ENCODE data around the gene MACROD2.

Gene MACROD2

GRCh38 chr20:16004108-16004854, 2009.0 kb downstream of the MACROD2 start:
- ChIA-PET CTCF (no interaction called here), POLR2A (no interaction called here)
- H3K4me1 ChIP-seq (ENCODE audit: control insufficient read depth, insufficient read depth, low read length), result no peaks in the 10 kb centered on the region
- H3K27ac ChIP-seq (ENCODE audit: extremely low read depth, low read depth, low read length), result no peak overlapping the region
- no peaks in the 10 kb centered on the region for H3K36me3 ChIP-seq (ENCODE audit: control insufficient read depth in 2 of 2, insufficient read depth in 1 of 2, low read length in 2 of 2)
- no peak overlapping the region for H3K4me3 ChIP-seq (ENCODE audit: low read depth, low read length)
- H3K9me3 ChIP-seq (ENCODE audit: control insufficient read depth, insufficient read depth, low read depth, low read length), result no peaks in the 10 kb centered on the region
- TF ChIP-seq ZNF350 (tag by site-specific recombination; IDR thresholded peaks at IDR 0.05), result no peak
- no peak for TF ChIP-seq SETDB1 (IDR thresholded peaks at IDR 0.05; ENCODE audit: insufficient read length, low read length)
- TF ChIP-seq, protein P1, sequence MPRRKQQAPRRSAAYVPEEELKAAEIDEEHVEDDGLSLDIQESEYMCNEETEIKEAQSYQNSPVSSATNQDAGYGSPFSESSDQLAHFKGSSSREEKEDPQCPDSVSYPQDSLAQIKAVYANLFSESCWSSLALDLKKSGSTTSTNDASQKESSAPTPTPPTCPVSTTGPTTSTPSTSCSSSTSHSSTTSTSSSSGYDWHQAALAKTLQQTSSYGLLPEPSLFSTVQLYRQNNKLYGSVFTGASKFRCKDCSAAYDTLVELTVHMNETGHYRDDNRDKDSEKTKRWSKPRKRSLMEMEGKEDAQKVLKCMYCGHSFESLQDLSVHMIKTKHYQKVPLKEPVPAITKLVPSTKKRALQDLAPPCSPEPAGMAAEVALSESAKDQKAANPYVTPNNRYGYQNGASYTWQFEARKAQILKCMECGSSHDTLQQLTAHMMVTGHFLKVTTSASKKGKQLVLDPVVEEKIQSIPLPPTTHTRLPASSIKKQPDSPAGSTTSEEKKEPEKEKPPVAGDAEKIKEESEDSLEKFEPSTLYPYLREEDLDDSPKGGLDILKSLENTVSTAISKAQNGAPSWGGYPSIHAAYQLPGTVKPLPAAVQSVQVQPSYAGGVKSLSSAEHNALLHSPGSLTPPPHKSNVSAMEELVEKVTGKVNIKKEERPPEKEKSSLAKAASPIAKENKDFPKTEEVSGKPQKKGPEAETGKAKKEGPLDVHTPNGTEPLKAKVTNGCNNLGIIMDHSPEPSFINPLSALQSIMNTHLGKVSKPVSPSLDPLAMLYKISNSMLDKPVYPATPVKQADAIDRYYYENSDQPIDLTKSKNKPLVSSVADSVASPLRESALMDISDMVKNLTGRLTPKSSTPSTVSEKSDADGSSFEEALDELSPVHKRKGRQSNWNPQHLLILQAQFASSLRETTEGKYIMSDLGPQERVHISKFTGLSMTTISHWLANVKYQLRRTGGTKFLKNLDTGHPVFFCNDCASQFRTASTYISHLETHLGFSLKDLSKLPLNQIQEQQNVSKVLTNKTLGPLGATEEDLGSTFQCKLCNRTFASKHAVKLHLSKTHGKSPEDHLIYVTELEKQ (tag by site-specific recombination; IDR thresholded peaks at IDR 0.05; ENCODE audit: borderline replicate concordance), result no peak
- no peak for TF ChIP-seq ZNF248 (tag by site-specific recombination; IDR thresholded peaks at IDR 0.05)
- TF ChIP-seq ZNF791 (tag by site-specific recombination; IDR thresholded peaks at IDR 0.05), result no peak
- no peak for TF ChIP-seq ZNF423 (tag by site-specific recombination; IDR thresholded peaks at IDR 0.05)
- TF ChIP-seq, protein P2, sequence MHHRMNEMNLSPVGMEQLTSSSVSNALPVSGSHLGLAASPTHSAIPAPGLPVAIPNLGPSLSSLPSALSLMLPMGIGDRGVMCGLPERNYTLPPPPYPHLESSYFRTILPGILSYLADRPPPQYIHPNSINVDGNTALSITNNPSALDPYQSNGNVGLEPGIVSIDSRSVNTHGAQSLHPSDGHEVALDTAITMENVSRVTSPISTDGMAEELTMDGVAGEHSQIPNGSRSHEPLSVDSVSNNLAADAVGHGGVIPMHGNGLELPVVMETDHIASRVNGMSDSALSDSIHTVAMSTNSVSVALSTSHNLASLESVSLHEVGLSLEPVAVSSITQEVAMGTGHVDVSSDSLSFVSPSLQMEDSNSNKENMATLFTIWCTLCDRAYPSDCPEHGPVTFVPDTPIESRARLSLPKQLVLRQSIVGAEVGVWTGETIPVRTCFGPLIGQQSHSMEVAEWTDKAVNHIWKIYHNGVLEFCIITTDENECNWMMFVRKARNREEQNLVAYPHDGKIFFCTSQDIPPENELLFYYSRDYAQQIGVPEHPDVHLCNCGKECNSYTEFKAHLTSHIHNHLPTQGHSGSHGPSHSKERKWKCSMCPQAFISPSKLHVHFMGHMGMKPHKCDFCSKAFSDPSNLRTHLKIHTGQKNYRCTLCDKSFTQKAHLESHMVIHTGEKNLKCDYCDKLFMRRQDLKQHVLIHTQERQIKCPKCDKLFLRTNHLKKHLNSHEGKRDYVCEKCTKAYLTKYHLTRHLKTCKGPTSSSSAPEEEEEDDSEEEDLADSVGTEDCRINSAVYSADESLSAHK (tag by site-specific recombination; IDR thresholded peaks at IDR 0.05), result no peak
- no peak for TF ChIP-seq MZF1 (tag by site-specific recombination; IDR thresholded peaks at IDR 0.05; ENCODE audit: borderline replicate concordance)
- TF ChIP-seq ZNF488 (tag by site-specific recombination; IDR thresholded peaks at IDR 0.05), result no peak
- TF ChIP-seq, protein P3, sequence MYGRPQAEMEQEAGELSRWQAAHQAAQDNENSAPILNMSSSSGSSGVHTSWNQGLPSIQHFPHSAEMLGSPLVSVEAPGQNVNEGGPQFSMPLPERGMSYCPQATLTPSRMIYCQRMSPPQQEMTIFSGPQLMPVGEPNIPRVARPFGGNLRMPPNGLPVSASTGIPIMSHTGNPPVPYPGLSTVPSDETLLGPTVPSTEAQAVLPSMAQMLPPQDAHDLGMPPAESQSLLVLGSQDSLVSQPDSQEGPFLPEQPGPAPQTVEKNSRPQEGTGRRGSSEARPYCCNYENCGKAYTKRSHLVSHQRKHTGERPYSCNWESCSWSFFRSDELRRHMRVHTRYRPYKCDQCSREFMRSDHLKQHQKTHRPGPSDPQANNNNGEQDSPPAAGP (tag by site-specific recombination; IDR thresholded peaks at IDR 0.05), result no peak
- no peak for TF ChIP-seq ZNF155 (tag by site-specific recombination; IDR thresholded peaks at IDR 0.05)

DNA sequence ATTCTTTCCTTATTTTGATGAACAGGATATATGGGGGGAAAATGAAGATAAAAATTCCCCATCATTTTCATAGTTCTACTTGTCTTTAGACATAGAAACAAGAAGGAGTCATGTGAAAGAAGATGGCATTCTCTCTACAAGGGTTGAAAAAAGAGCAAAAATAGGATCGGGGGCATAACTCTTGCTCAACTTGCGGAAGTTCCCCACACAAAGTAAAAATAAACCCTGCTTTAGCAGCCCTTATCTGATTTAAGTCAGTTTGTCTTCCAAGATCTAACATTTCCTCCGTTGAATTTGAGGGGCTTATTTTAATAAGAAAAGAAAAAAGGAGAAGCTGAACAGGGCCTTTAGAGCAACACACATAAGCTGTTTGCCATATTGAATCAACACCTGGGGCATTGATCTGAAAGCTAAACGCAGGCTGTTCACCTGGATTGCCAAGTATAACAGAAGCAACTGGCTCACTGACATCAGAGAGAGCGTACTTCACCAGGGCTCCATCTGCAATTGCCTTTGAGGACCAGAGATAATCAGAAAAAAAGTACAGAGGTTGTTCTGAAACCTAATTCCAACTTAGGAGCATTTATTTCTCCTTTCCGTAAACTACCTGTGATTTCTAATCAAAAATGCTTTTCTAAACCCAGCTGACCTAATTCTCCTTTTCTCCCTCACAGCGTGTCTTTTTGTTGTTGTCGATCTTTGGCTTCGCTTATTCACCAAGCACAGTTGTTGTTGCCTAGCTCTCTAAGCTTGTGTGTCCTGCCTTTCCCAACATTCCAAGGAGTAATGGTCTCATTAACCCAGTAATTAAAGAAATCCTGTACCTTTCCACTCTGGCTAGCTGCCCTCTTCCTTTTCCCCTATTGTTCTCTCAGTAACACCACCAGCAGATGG, 2010.0 kb downstream of the MACROD2 start:
- H3K4me1 ChIP-seq (ENCODE audit: control insufficient read depth, insufficient read depth, low read length), result no peaks in the 10 kb centered on the region
- H3K27ac ChIP-seq (ENCODE audit: extremely low read depth, low read depth, low read length), result no peak overlapping the region
- no peaks in the 10 kb centered on the region for H3K9me3 ChIP-seq (ENCODE audit: control insufficient read depth, insufficient read depth, low read depth, low read length)
- no peaks in the 10 kb centered on the region for H3K36me3 ChIP-seq (ENCODE audit: control insufficient read depth in 2 of 2, insufficient read depth in 1 of 2, low read length in 2 of 2)
- CTCF ChIA-PET, result no interaction called here
- POLR2A ChIA-PET, result no interaction called here
- no peak for TF ChIP-seq REST (tag by site-specific recombination; IDR thresholded peaks at IDR 0.05)
- no peak for TF ChIP-seq ZNF391 (tag by site-specific recombination; IDR thresholded peaks at IDR 0.05; ENCODE audit: borderline replicate concordance, low read depth)
- no peak for TF ChIP-seq PBX3 (CRISPR knock-in tag; IDR thresholded peaks at IDR 0.05)
- no peak for TF ChIP-seq ZNF366 (tag by site-specific recombination; conservative IDR thresholded peaks at IDR 0.05)
- H3K4me3 ChIP-seq (ENCODE audit: low read depth, low read length), result no peak overlapping the region
